Spinal cord (tissue), 10 donors: Measurements from ENCODE around the gene WFIKKN2. TPM values are rescaled to one million over a fixed set of nuclear protein-coding genes. Genes with fewer than 3 reads are reported as not detected.

ENCODE experiments used
- DNase-seq, 6 donors: peaks; one replicate each; pipeline versions ENCODE4 v3.0.0 to v3.0.0-alpha.2; 2013 to 2015; ENCODE audit warnings: low spot score in 6 of 6, low read depth in 4 of 6
- H3K27ac ChIP-seq: one replicate; pipeline ENCODE4 v1.5.1; 2013; ENCODE audit warnings: low read depth, low read length, control low read depth
- H3K27me3 ChIP-seq: one replicate; pipeline ENCODE4 v1.6.1; 2013; ENCODE audit warnings: low read length; ENCODE audit not compliant: control insufficient read depth, insufficient read depth
- H3K36me3 ChIP-seq: one replicate; pipeline ENCODE4 v1.6.1; 2013; ENCODE audit warnings: low read length; ENCODE audit not compliant: control insufficient read depth, insufficient read depth
- H3K4me1 ChIP-seq: one replicate; pipeline ENCODE4 v1.6.1; 2013; ENCODE audit warnings: low read length; ENCODE audit not compliant: control insufficient read depth, insufficient read depth
- H3K4me3 ChIP-seq: one replicate; pipeline ENCODE4 v1.5.1; 2013; ENCODE audit warnings: low read depth, low read length, control low read depth
- H3K9me3 ChIP-seq: one replicate; pipeline ENCODE4 v1.6.1; 2013; ENCODE audit warnings: low read length; ENCODE audit not compliant: control insufficient read depth, insufficient read depth
- WGBS: methylation state at CpG from one replicate; pipeline ENCODE4 v1.1.5; 2013; ENCODE audit warnings: missing lambda C conversion rate; ENCODE audit not compliant: insufficient coverage; 5-methylcytosine and 5-hydroxymethylcytosine counted together
- polyA plus RNA-seq, 2 donors: library from polyadenylated mRNA; unstranded; fragments of 120-200 nt; gene quantifications; one replicate each; pipeline ENCODE4 v1.2.1, GENCODE V29; 2013; ENCODE audit not compliant: insufficient read length in 2 of 2
- total RNA-seq, 2 donors: library from RNA; depleted of rRNA in 1 of 2; stranded (reverse); fragments of 120-200 nt in 1 of 2; fragments of >200 nt in 1 of 2; gene quantifications; one replicate each; pipeline versions ENCODE4 v1.2.3 to v1.2.4, GENCODE V29; 2013 to 2014
- donor health status: healthy.

WFIKKN2 gene
- total and polyA plus RNA-seq, 4 donors, result 6.3 to 111 (median 13.4) TPM

DNA sequence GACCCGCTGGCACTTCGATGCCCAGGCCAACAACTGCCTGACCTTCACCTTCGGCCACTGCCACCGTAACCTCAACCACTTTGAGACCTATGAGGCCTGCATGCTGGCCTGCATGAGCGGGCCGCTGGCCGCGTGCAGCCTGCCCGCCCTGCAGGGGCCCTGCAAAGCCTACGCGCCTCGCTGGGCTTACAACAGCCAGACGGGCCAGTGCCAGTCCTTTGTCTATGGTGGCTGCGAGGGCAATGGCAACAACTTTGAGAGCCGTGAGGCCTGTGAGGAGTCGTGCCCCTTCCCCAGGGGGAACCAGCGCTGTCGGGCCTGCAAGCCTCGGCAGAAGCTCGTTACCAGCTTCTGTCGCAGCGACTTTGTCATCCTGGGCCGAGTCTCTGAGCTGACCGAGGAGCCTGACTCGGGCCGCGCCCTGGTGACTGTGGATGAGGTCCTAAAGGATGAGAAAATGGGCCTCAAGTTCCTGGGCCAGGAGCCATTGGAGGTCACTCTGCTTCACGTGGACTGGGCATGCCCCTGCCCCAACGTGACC, 5.0 kb downstream of the WFIKKN2 start:
- H3K27me3 ChIP-seq, result peaks cover under 1% of the 10 kb centered on the region
- DNase-seq, result no peak
- H3K4me1 ChIP-seq, result peaks cover 32% of the 10 kb centered on the region
- H3K36me3 ChIP-seq, result no peaks in the 10 kb centered on the region
- WGBS, result 86% methylated on average over 29 of the region's 29 CpGs
- H3K27ac ChIP-seq, result no peak overlapping the region
- H3K9me3 ChIP-seq, result no peaks in the 10 kb centered on the region
- H3K4me3 ChIP-seq, result no peak overlapping the region

DNA sequence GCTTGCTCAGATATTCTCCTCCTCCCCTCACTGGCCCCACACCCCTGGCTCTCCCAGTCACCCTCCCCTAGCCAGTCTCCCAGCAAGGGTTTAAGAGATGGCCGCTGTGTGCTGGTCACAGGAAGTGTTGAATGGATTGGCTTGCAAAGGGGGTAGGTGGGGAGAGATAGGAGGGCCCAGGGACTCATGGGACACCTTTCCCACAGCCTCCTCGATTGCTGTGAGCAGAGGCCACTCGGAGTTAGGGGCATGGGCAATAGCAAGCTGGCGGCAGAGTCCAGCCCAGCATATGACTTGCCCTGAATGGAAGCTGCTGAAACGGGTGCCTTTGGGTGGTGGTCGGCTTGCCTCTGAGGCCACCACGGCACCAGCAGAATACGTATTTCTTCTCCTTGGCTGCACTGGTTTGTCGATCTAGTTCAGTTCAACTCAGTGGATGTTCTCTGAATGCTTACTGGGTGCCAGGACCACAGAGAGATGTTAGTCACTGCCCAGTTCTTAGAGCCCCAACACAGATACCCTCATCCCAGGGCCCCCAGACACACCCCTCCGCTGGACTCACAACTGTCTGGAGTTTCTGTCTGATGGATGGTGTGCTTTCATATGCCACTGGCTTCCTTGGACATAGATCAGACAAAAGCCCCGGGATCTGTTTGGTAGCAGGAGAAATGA, 6.0 kb downstream of the WFIKKN2 start:
- H3K27ac ChIP-seq, result no peak overlapping the region
- H3K4me3 ChIP-seq, result no peak overlapping the region
- no peaks in the 10 kb centered on the region for H3K9me3 ChIP-seq
- no peaks in the 10 kb centered on the region for H3K27me3 ChIP-seq
- H3K4me1 ChIP-seq, result peaks cover 25% of the 10 kb centered on the region
- DNase-seq, result no peak
- no peaks in the 10 kb centered on the region for H3K36me3 ChIP-seq
- 68% methylated on average over 10 of the region's 11 CpGs for WGBS

DNA sequence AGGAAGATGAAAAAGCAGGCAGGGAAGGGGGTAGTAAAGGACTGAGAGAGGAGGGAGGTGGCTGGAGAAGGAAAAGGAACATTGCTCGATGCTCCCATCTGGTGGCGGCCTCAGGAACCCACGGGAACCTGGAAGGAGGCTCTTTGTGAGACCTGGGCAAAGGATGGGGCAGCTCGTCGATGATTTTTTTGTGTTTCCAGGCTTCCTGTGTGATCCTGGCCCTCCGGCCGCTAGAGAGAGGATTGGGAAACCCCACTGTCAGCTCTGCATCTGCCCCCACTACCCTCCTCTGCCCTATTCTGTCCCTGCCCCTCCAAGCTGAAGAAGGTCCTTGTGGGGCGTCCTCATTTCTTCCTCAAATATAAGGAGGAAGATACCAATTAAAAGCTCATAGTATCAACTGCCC, 6.6 kb downstream of the WFIKKN2 start:
- H3K36me3 ChIP-seq, result no peaks in the 10 kb centered on the region
- WGBS, result under 1% methylated on average over 6 of the region's 8 CpGs
- no peak overlapping the region for H3K4me3 ChIP-seq
- peak in 3 of 6 donors; percentile 73 to 96 (median 94) for DNase-seq
- H3K27me3 ChIP-seq, result no peaks in the 10 kb centered on the region
- peaks cover 25% of the 10 kb centered on the region for H3K4me1 ChIP-seq
- no peak overlapping the region for H3K27ac ChIP-seq
- no peaks in the 10 kb centered on the region for H3K9me3 ChIP-seq

DNA sequence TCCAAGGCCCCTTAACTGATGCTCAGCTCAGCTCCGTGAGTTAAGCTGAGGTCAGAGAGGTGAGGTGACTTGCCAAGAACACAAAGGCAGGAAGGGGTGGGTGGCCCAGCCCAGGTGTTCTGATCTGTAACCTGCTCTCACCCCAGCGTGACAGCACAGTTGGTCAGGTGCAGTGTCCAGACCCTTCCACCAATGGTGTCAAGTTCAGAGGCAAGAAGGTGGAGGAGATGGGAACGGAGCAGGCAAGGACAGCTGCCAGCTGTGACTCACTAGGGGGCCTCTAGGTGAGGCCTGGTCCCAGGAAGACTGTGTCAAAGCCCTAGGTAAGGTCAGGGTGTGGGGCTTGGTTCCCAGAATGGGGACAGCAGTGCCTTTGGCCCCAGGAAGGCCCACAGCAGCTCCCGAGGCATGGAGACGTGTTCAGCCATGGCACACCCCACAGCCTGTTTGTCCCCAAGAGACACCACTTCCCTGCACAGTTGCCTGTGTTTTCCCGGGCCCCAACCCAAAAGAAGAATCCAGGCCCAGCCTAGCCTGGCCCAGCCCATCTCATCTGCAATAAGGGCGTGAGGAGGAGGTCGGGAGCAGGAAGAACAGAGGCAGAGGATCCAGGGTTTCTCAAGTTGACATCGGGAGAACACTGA, 7.2 kb downstream of the WFIKKN2 start:
- no peak overlapping the region for H3K27ac ChIP-seq
- DNase-seq, result no peak
- 79% methylated on average over 9 of the region's 9 CpGs for WGBS

DNA sequence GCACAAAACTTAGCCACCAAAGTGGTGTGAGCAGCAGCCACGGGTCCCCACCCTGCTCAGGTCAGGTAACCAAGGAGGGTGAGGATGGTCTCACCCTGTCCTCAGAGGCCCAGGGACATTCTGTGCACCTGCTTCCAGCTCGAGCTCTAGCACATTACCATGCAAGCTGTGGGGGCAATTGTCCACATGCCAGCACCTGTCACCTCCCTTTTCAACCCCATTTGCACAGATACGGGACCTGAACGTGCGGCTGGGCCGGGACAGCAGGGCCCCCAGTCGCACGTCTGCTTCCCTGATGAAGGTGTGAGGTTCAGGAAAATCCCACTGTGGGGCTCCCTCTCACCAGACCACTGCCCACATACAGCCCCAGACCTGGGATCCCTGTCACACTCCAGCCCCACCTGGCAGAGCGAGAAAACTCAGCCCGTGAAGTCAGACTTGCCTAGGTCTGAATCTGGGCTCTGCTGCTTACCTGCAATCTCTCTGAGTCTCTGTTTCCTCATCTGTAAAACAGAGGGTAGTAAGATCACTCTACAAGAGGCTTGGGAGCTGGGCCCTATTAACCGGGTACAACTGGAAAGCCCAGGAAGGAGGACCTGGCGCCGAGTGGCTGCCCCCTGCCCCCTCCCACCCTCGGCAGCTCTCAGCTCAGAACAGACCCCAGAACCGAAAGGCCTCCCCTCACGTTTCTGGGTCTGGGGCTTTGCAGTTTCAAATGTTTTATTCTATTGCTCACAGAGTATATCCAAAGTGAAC, 7.9 kb downstream of the WFIKKN2 start:
- Histone ChIP-seq H3K27me3 (no peaks in the 10 kb centered on the region), H3K36me3 (no peaks in the 10 kb centered on the region), H3K4me1 (peaks cover 13% of the 10 kb centered on the region), H3K4me3 (no peak overlapping the region), H3K27ac (no peak overlapping the region), H3K9me3 (no peaks in the 10 kb centered on the region)
- WGBS, result 91% methylated on average over 11 of the region's 16 CpGs
- no peak for DNase-seq

More for the DNA sequence above, 7.2 kb downstream of the WFIKKN2 start:
- H3K36me3 ChIP-seq, result no peaks in the 10 kb centered on the region
- no peaks in the 10 kb centered on the region for H3K9me3 ChIP-seq
- no peak overlapping the region for H3K4me3 ChIP-seq
- H3K27me3 ChIP-seq, result no peaks in the 10 kb centered on the region
- peaks cover 20% of the 10 kb centered on the region for H3K4me1 ChIP-seq

DNA sequence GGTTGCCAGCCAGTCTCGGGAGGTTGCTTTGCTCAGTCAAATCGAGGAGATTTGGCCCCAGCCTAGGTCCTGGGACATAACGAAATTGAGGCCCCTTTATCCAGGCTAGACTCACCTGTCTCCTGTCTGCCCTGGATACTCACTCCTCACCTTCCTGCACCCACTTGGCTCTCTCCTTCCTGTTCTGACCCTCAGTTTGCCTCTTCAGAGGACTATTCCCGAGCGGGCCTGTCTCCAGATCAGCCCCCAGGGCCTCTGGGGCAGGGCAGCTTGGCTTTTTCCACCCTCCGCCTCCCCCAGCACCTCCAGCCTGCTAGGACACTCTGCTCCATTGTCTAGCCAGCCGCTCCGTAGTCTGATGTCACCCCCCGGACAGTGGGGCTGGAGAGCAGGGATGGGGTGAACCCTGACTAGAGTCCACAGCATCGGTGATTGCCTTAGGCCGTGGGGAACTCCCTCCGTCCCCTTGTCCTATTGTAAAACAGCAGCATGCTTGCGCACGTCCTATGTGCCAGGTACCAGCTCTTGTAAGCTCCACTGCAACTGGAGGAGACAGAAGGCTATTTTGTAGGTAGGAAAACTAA, 8.8 kb downstream of the WFIKKN2 start:
- Histone ChIP-seq H3K4me1 (peaks cover 9% of the 10 kb centered on the region), H3K27me3 (no peaks in the 10 kb centered on the region), H3K27ac (no peak overlapping the region), H3K4me3 (no peak overlapping the region), H3K9me3 (no peaks in the 10 kb centered on the region), H3K36me3 (no peaks in the 10 kb centered on the region)
- no peak for DNase-seq
- WGBS, result 87% methylated on average over 12 of the region's 14 CpGs

DNA sequence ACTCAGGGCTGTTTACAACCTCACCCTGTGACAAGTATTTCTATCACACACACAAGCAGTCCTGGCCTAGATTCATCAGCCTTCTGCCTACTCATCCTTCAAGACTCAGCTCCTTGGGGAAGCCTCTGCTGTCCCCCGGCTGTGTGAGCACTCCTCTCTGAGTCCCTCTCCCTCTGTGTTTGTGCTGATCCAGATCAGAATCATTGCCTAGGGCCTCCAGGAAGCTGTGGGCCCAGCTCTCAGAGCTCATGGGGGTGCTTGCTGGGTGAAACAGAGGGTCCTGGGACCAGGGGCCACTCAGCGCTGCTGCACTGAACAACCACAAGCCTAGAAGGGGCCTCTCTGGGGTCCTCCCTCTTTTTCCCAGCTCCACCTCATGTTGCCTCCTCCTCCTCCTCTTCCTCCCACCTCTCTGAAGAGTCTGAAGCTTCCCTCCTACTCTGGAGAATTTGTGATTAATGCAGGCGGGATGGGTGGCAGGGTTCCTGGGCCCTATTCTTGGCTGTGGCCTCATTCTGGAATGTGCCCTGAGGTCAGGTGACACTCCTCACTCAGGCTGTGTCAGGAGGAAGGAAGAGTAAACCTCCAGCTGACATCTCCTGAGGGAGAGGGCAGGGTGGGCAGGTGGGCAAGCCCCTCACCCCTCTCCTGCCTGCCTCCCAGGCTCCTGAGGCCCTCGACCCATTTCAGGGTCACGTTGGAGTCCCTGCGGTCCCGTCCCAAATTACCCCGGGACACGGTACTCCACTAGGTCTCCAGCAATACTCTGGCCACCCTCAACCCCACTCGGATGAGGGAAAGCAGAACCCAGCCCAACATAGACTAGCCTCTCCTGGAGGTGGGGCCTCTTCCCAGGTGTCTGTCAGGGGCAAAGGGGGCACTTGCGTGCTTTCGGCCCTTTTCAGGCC, 10.1 kb downstream of the WFIKKN2 start:
- Histone ChIP-seq H3K4me3 (no peak overlapping the region), H3K4me1 (peaks cover 9% of the 10 kb centered on the region), H3K27me3 (no peaks in the 10 kb centered on the region), H3K9me3 (no peaks in the 10 kb centered on the region), H3K27ac (no peak overlapping the region), H3K36me3 (no peaks in the 10 kb centered on the region)
- WGBS, result 73% methylated on average over 10 of the region's 12 CpGs
- no peak for DNase-seq

DNA sequence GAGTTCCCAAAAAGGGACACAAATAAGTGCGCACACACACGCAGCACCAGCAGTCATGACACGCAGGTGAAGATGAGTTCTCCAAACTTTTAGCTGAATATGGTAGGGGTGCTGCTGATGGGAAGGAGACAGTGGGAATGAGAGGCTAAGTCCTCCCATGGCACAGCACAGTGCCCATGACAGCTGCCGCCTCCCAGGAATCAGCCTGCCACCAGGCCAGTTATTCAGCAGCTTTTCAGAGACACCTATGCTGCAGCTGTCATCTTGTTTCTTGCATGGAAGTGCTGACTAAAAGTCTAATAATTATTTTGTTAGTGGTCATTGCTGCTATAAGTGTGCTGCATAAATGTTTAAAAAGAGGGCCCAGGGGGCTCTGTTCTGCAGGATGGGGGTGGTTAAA, 12.2 kb downstream of the WFIKKN2 start:
- no peaks in the 10 kb centered on the region for H3K9me3 ChIP-seq
- H3K4me1 ChIP-seq, result peaks cover 2% of the 10 kb centered on the region
- no peak overlapping the region for H3K4me3 ChIP-seq
- 96% methylated on average over 3 of the region's 4 CpGs for WGBS
- H3K36me3 ChIP-seq, result no peaks in the 10 kb centered on the region
- no peak overlapping the region for H3K27ac ChIP-seq
- no peaks in the 10 kb centered on the region for H3K27me3 ChIP-seq
- DNase-seq, result no peak

DNA sequence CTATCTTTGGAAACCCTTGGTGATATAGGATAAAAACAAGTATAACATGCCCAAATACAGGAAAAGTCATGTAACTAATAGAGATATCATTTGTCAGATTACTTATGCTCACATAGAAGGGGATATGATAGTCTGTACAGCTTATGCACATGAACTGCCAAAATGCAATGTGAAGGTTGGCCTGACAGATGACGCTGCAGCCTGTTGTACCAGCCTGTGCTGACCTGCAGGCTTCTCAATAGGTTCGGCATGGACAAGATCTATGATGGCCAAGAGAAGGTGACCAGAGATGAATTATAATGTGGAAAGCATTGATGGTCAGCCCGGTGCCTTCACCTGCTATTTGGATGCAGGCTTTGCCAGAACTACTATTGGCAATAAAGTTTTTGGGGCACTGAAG, 12.7 kb downstream of the WFIKKN2 start:
- H3K27ac ChIP-seq, result no peak overlapping the region
- no peaks in the 10 kb centered on the region for H3K36me3 ChIP-seq
- H3K9me3 ChIP-seq, result no peaks in the 10 kb centered on the region
- no peak for DNase-seq
- H3K27me3 ChIP-seq, result no peaks in the 10 kb centered on the region
- peaks cover 3% of the 10 kb centered on the region for H3K4me1 ChIP-seq
- 96% methylated on average over 3 of the region's 3 CpGs for WGBS
- H3K4me3 ChIP-seq, result no peak overlapping the region
